Thoracic aorta (tissue), 2 donors: ENCODE measurements around the gene GPC6. TPM values are rescaled to one million over a fixed set of nuclear protein-coding genes. Genes with fewer than 3 reads are reported as not detected.

Source experiments
- ATAC-seq: fragments of 150-250 bp; one replicate; pipeline ENCODE4 v1.8.0; 2017; ENCODE audit warnings: low read depth; ENCODE audit not compliant: insufficient number of reproducible peaks, low FRiP score
- DNase-seq: peaks from one replicate; pipeline ENCODE4 v3.0.0-alpha.2; 2020; ENCODE audit warnings: low spot score
- H3K27ac ChIP-seq, 2 donors: fragments of 200-600 bp; sonication (generic); 1 replicate in 1 of 2; 2 replicates in 1 of 2; pipeline ENCODE4 v1.5.1; 2016; ENCODE audit warnings: mild to moderate bottlenecking in 2 of 2, moderate library complexity in 2 of 2
- H3K27me3 ChIP-seq: fragments of 200-600 bp; sonication (generic); replicated peaks from 2 replicates; pipeline ENCODE4 v1.6.0; 2016; ENCODE audit warnings: mild to moderate bottlenecking; ENCODE audit not compliant: insufficient read depth
- H3K36me3 ChIP-seq: fragments of 200-600 bp; sonication (generic); one replicate; pipeline ENCODE4 v1.5.1; 2016
- H3K4me1 ChIP-seq, 2 donors: fragments of 200-600 bp; sonication (generic); 1 replicate in 1 of 2; 2 replicates in 1 of 2; pipeline versions ENCODE4 v1.5.1 to v1.6.0; 2016; ENCODE audit warnings: low read depth in 2 of 2, mild to moderate bottlenecking in 1 of 2; ENCODE audit not compliant: control insufficient read depth in 1 of 2
- H3K4me3 ChIP-seq: fragments of 200-600 bp; sonication (generic); 2 replicates; pipeline ENCODE4 v1.5.1; 2016; ENCODE audit warnings: mild to moderate bottlenecking
- H3K9me3 ChIP-seq: fragments of 200-600 bp; sonication (generic); 2 replicates; pipeline ENCODE4 v1.5.1; 2016
- total RNA-seq, 2 donors: library from RNA; depleted of rRNA; stranded (reverse); fragments of >200 nt; gene quantifications; one replicate each; pipeline versions ENCODE4 v1.1.0 to v1.2.3, GENCODE V29; 2016
- TF ChIP-seq, protein P1 (sequence below): fragments of 200-600 bp; sonication (generic); IDR thresholded peaks from one replicate; pipeline ENCODE4 v1.5.1; 2019; ENCODE audit warnings: antibody characterized with exemption

Gene GPC6
- total RNA-seq, 2 donors from 2014 or later: 34.9 to 56.4 TPM

DNA sequence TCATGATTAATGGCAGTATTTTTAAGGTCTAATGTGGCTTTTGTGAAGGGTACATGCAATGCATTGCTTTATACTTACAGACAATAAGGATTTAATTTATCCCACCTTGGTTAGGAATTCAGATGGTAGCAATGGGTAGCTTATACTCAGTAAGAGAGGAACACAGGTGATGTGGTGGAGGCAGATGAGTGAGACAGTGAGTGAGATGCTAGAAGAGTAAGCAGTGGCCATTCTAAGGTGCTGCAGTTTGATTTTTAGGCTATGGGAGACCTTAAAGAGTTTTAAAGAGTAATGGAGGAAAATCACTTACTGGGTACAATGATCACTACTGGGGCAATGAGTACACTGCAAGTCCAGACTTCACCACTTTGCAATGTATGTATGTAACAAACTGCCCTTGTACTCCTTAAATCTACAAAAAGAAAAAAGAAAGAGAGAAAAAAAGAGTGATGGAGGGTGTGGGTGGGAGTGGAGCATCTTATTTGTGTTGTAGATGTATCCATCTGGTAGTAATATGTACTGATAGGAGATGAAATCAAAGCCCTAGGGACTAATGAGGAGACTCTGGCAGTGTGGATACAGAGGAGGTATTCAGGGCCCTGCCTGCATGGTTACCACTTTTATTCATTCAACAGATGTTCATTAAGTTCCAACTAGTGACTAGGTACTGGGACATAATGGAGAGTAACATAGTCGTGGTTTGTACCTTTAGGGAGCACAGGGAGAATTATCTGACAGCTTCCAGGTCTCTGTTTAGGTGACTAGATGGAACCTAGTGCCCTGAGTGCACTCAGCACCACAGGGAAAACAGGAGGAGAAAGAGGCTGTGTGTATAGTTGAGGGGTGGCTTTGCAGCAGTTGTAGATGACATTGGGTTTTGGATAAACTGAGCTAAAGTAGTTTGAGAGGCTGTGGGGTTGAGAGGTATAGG lies 99.0 kb downstream of the GPC6 start:
- Histone ChIP-seq H3K4me3 (no peak overlapping the region), H3K9me3 (no peaks in the 10 kb centered on the region), H3K36me3 (no peaks in the 10 kb centered on the region), H3K4me1 (peaks cover 11 to 13% of the 10 kb centered on the region in 2 donors), H3K27me3 (no peaks in the 10 kb centered on the region), H3K27ac (no peak overlapping the region)
- ATAC-seq (no peak), DNase-seq (no peak)
- TF ChIP-seq, protein P1, sequence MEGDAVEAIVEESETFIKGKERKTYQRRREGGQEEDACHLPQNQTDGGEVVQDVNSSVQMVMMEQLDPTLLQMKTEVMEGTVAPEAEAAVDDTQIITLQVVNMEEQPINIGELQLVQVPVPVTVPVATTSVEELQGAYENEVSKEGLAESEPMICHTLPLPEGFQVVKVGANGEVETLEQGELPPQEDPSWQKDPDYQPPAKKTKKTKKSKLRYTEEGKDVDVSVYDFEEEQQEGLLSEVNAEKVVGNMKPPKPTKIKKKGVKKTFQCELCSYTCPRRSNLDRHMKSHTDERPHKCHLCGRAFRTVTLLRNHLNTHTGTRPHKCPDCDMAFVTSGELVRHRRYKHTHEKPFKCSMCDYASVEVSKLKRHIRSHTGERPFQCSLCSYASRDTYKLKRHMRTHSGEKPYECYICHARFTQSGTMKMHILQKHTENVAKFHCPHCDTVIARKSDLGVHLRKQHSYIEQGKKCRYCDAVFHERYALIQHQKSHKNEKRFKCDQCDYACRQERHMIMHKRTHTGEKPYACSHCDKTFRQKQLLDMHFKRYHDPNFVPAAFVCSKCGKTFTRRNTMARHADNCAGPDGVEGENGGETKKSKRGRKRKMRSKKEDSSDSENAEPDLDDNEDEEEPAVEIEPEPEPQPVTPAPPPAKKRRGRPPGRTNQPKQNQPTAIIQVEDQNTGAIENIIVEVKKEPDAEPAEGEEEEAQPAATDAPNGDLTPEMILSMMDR: no peak

DNA sequence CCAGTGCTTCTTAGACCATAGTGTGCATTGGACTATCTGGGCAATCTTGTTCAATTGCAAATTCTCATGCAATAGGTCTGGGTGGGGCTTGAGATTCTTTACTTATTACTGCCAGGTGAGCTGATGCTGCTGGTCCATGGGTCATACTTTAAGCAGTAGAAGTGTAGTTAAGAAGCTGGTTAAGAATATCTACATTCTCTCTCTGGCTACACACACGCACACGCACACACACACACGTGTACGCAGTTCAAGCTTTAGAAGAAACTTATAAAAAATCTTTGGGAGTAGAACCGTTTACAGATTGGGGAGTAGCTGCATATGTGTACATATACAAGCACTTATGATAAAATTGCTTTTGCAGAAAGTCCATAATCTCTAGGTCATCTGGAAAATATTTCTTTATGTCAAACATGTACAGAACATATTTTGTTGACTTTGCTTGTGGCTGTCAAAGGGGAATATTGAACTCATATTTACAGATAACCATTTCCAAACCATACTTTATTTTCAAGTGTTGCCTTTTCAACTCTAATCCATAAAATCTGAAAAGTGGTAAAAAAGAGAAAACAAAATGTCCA lies 99.7 kb downstream of the GPC6 start:
- Histone ChIP-seq H3K4me3 (no peak overlapping the region), H3K4me1 (peaks cover 7 to 10% of the 10 kb centered on the region in 2 donors), H3K36me3 (no peaks in the 10 kb centered on the region), H3K9me3 (no peaks in the 10 kb centered on the region), H3K27ac (no peak overlapping the region), H3K27me3 (no peaks in the 10 kb centered on the region)
- TF ChIP-seq, protein P1: no peak
- ATAC-seq (no peak), DNase-seq (no peak)

DNA sequence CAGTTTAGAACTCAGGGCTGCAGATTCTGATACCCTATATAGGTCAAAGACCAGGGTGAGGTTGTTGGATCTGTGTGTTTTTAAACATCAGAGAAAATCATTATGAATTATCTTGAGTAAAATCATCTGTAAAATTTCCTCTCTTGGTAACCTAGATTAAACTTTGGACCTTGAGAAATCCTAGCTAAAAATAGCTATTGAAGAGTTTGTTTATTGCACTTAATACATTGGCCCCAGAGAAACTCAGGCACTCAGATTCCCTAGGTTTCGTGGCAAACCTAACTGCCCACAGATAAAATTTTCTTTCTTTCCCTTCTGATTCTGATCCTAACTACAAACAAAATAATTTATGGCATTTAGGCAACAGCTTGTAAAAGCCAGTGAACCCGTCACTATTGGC lies 102.3 kb downstream of the GPC6 start:
- Histone ChIP-seq H3K27me3 (no peaks in the 10 kb centered on the region), H3K4me3 (no peak overlapping the region), H3K36me3 (no peaks in the 10 kb centered on the region), H3K27ac (no peak overlapping the region), H3K9me3 (no peaks in the 10 kb centered on the region), H3K4me1 (peaks cover 0 to 9% of the 10 kb centered on the region in 2 donors)
- TF ChIP-seq, protein P1: no peak
- ATAC-seq: no peak
- DNase-seq: no peak

DNA sequence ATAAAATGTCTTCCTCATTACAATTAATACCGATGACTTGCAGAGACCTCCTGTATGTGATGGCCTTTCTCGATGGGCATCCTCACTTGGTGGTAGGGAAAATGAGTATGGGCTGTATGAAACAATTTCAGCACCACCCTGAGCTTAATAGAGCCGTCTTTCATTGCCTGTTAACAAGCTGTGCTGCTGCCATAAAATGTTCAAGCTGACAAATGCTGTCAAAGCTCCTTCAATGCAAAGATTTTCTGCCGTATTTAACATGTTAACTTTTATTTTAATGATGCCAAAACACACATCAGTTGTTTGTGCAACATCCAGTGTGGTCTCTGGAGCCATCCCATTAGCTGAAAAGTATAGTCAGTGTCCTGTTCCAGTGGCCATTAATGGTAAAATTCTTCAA lies 110.1 kb downstream of the GPC6 start:
- ATAC-seq: no peak

DNA sequence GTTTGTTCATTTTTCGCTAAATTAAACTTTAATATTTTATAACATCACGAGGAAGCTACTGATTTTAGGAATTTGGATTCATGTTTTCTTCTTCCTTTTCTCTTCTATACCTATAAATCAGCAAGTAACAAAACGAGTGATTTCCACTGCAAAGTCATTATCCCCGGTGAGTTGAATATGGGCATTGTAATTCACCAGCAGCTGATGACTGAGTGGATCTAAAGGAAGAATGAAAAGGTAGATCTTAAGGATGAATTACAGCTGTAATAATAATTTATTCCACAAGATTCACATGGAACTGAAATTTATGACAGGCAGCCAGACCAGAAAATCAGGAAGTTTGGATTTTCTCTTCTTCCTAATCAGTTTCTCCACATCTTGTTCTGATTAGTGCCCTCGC lies 111.4 kb downstream of the GPC6 start:
- TF ChIP-seq, protein P1: no peak
- Histone ChIP-seq H3K27me3 (no peaks in the 10 kb centered on the region), H3K9me3 (no peaks in the 10 kb centered on the region), H3K36me3 (no peaks in the 10 kb centered on the region), H3K4me3 (no peak overlapping the region), H3K4me1 (no peaks in the 10 kb centered on the region), H3K27ac (no peak overlapping the region)
- ATAC-seq (no peak), DNase-seq (no peak)

More for the DNA sequence above, 110.1 kb downstream of the GPC6 start:
- no peaks in the 10 kb centered on the region for H3K27me3 ChIP-seq
- H3K4me3 ChIP-seq: no peak overlapping the region
- no peaks in the 10 kb centered on the region for H3K36me3 ChIP-seq
- H3K4me1 ChIP-seq: no peaks in the 10 kb centered on the region
- no peak for DNase-seq
- H3K9me3 ChIP-seq: no peaks in the 10 kb centered on the region
- no peak overlapping the region for H3K27ac ChIP-seq
- TF ChIP-seq, protein P1: no peak
